GM12878 (cell line): ENCODE measurements around the gene NAA30. TPM values are rescaled to one million over a fixed set of nuclear protein-coding genes. Genes with fewer than 3 reads are reported as not detected.

Source experiments
- ATAC-seq: fragments of 200-7000 bp; cut with Tn5 transposase; 3 replicates; pipeline ENCODE4 v1.9.1; 2020; ENCODE audit warnings: mild to moderate bottlenecking, moderate library complexity
- BruUV-seq: library from RNA; stranded (reverse); fragments of 400-500 nt; replicated peaks from 2 replicates; lab custom pipeline; 2021; lab: Mats Ljungman, UMichigan
- CTCF ChIA-PET: fragments of 300-600 bp; sonication (Branson Sonifier 250); formaldehyde crosslinking; extraction: SDS; loops from one replicate; lab custom pipeline; 2021; ENCODE audit warnings: inconsistent platforms; lab: Yijun Ruan, JAX
- POLR2A ChIA-PET: fragments of 350-600 bp; formaldehyde crosslinking; extraction: SDS; loops from one replicate; lab custom pipeline; 2021; ENCODE audit warnings: inconsistent platforms; lab: Charles Lee
- RAD21 ChIA-PET: fragments of 300-600 bp; sonication (Branson Sonifier 250); formaldehyde crosslinking; loops from one replicate; lab custom pipeline; 2023; ENCODE audit warnings: antibody characterized with exemption; ENCODE audit not compliant: unreplicated experiment; lab: Charles Lee
- SMC1A ChIA-PET: fragments of 300-600 bp; sonication (Branson Sonifier 250); formaldehyde crosslinking; loops from one replicate; lab custom pipeline; 2023; ENCODE audit not compliant: unreplicated experiment, uncharacterized antibody; lab: Charles Lee
- DNase-seq: peaks from one replicate; pipeline ENCODE4 v3.0.0-alpha.2; 2011; ENCODE audit warnings: low read depth, low spot score
- FAIRE-seq: peaks from 3 replicates; lab custom pipeline; 2011; peaks lifted over from hg19 to GRCh38; lab: Jason Lieb, UNC
- H2AFZ ChIP-seq: 2 replicates; pipeline ENCODE4 v1.6.0; 2011; ENCODE audit warnings: low read depth, low read length, control low read depth; ENCODE audit not compliant: control insufficient read depth
- H3K27ac ChIP-seq: 2 replicates; pipeline ENCODE4 v1.5.1; 2011; ENCODE audit warnings: control low read depth; ENCODE audit not compliant: control insufficient read depth, insufficient read depth
- H3K27me3 ChIP-seq, 2 experiments: replicated peaks in 1 of 2; 2 replicates each; pipeline versions ENCODE4 v1.6.0 to v1.6.1; 2011; ENCODE audit warnings: low read length in 1 of 2; ENCODE audit not compliant: control insufficient read depth in 2 of 2, insufficient read depth in 2 of 2
- H3K36me3 ChIP-seq, 2 experiments: 2 replicates each; pipeline ENCODE4 v1.5.1; 2011; ENCODE audit warnings: low read length in 1 of 2; ENCODE audit not compliant: control insufficient read depth in 2 of 2, insufficient read depth in 2 of 2
- H3K4me1 ChIP-seq: 2 replicates; pipeline ENCODE4 v1.6.1; 2011; ENCODE audit warnings: mild to moderate bottlenecking, low read length, moderate library complexity, mixed read lengths; ENCODE audit not compliant: control insufficient read depth, insufficient read depth
- H3K4me2 ChIP-seq: 2 replicates; pipeline ENCODE4 v1.6.0; 2011; ENCODE audit warnings: control low read depth; ENCODE audit not compliant: control insufficient read depth, insufficient read depth
- H3K4me3 ChIP-seq: fragments of 200-600 bp; sonication (generic); 2 replicates; pipeline ENCODE4 v1.5.1; 2016
- H3K79me2 ChIP-seq: 2 replicates; pipeline ENCODE4 v1.6.0; 2011; ENCODE audit warnings: low read length; ENCODE audit not compliant: control insufficient read depth, insufficient read depth
- H3K9ac ChIP-seq: 2 replicates; pipeline ENCODE4 v1.8.0; 2011; ENCODE audit warnings: low read length, control low read depth, mixed read lengths; ENCODE audit not compliant: control insufficient read depth, insufficient read depth
- H3K9me3 ChIP-seq: replicated peaks from 3 replicates; pipeline ENCODE4 v1.5.1; 2011; ENCODE audit warnings: mild to moderate bottlenecking, low read length; ENCODE audit not compliant: control insufficient read depth, insufficient read depth
- H4K20me1 ChIP-seq: 2 replicates; pipeline ENCODE4 v1.6.0; 2011; ENCODE audit not compliant: control insufficient read depth, insufficient read depth
- BCL11A ChIP-seq: IDR thresholded peaks from 2 replicates; pipeline ENCODE4 v1.6.1; 2011; ENCODE audit warnings: low read depth, low read length
- CBFB ChIP-seq: IDR thresholded peaks from 2 replicates; pipeline ENCODE4 v1.6.1; 2016; ENCODE audit warnings: antibody characterized with exemption, low read depth
- MTA2 ChIP-seq: fragments of 450-650 bp; IDR thresholded peaks from 2 replicates; pipeline ENCODE4 v1.6.1; 2016; ENCODE audit warnings: low read depth, mild to moderate bottlenecking, moderate library complexity
- NFIC ChIP-seq: IDR thresholded peaks from 2 replicates; pipeline ENCODE4 v1.6.1; 2012; ENCODE audit warnings: low read depth, mild to moderate bottlenecking, inconsistent platforms, low read length, moderate library complexity
- NR2C1 ChIP-seq: fragments of 450-650 bp; IDR thresholded peaks from 2 replicates; pipeline ENCODE4 v1.6.1; 2017; ENCODE audit warnings: antibody characterized with exemption, mild to moderate bottlenecking, moderate library complexity
- NRF1 ChIP-seq: conservative IDR thresholded peaks from 2 replicates; pipeline ENCODE4 v1.6.1; 2011; ENCODE audit warnings: mild to moderate bottlenecking, low read depth, low read length, improper control_type of control experiment
- POU2F2 ChIP-seq: IDR thresholded peaks from 3 replicates; pipeline ENCODE4 v1.6.1; 2011; ENCODE audit warnings: low read depth, mild to moderate bottlenecking, low read length, borderline replicate concordance
- RB1 ChIP-seq: fragments of 450-650 bp; formaldehyde crosslinking; IDR thresholded peaks from 2 replicates; pipeline ENCODE4 v1.6.1; 2017; ENCODE audit warnings: mild to moderate bottlenecking, borderline replicate concordance
- SREBF1 ChIP-seq: IDR thresholded peaks from 2 replicates; pipeline ENCODE4 v1.6.1; 2012; ENCODE audit warnings: mild to moderate bottlenecking, low read length
- ZNF207 ChIP-seq: fragments of 450-650 bp; IDR thresholded peaks from 2 replicates; pipeline ENCODE4 v1.6.1; 2014; ENCODE audit warnings: antibody characterized with exemption, mild to moderate bottlenecking, borderline replicate concordance
- WGBS: methylation state at CpG from one replicate; pipeline ENCODE4 v1.1.6; 2016; ENCODE audit warnings: low lambda C conversion rate; ENCODE audit not compliant: insufficient replicate concordance, insufficient coverage; ENCODE audit errors: missing lambda C conversion rate; 5-methylcytosine and 5-hydroxymethylcytosine counted together
- in situ Hi-C: fragments of 300-500 bp; cut with MboI; formaldehyde crosslinking; loops from 9 replicates; pipeline ENCODE4 v1.14.3; 2018; ENCODE audit warnings: mixed read lengths
- intact Hi-C: fragments of 100-400 bp; cut with micrococcal nuclease; formaldehyde crosslinking; loops from one replicate; pipeline ENCODE4 v1.14.2; 2022; ENCODE audit not compliant: unreplicated experiment
- polyA plus RNA-seq, 11 experiments: library from polyadenylated mRNA; depleted of rRNA in 4 of 11; unstranded in 6 of 11; stranded (reverse) in 5 of 11; fragments of >200 nt; fragmentation: Nextera tagmentation in 4 of 11; fragmentation: Illumina TruSeq in 1 of 11; extraction: Ambion mirVana in 4 of 11; extraction: Trizol in 1 of 11; gene quantifications; 1 replicate in 1 of 11; 2 replicates in 10 of 11; pipeline versions ENCODE4 v1.2.1 to v1.2.3, GENCODE V29; 2011 to 2016; ENCODE audit warnings: inconsistent platforms in 2 of 11, missing spikeins in 2 of 11, low read depth in 1 of 11
- total RNA-seq, 4 experiments: library from RNA; depleted of rRNA in 3 of 4; stranded (reverse); fragments of >200 nt in 3 of 4; fragmentation: Illumina TruSeq in 1 of 4; extraction: Trizol in 1 of 4; gene quantifications; 2 replicates each; pipeline versions ENCODE4 v1.2.1 to v1.2.3, GENCODE V29; 2013 to 2021
- TF ChIP-seq, protein P1 (sequence below): IDR thresholded peaks from 2 replicates; pipeline ENCODE4 v1.6.1; 2012; ENCODE audit warnings: improper control_type of control experiment, low read depth, low read length; ENCODE audit not compliant: insufficient replicate concordance

Gene NAA30
- total and polyA plus RNA-seq, 10 of the 15 experiments (the other 5 are each of a cell fraction or from before 2014, with no cell fraction given) = 4.5 to 15.6 (median 10.5) TPM

- H3K27ac ChIP-seq = no peak overlapping the region
- FAIRE-seq = no peak
- no TSS peak for BruUV-seq
Observed at GRCh38 chr14:57345106-57345505, 45.3 kb upstream of the NAA30 start.

More at GRCh38 chr14:57345106-57345505, 45.3 kb upstream of the NAA30 start:
- H3K36me3 ChIP-seq = no peaks in the 10 kb centered on the region
- H3K9ac ChIP-seq = no peak overlapping the region
- WGBS = 44% methylated on average over 9 of the region's 9 CpGs
- H4K20me1 ChIP-seq = no peaks in the 10 kb centered on the region
- TF ChIP-seq NFIC (no peak), SREBF1 (no peak), MTA2 (no peak), ZNF207 (no peak), BCL11A (no peak), CBFB (no peak), RB1 (no peak), POU2F2 (no peak), NRF1 (no peak), NR2C1 (no peak)
- TF ChIP-seq, protein P1, sequence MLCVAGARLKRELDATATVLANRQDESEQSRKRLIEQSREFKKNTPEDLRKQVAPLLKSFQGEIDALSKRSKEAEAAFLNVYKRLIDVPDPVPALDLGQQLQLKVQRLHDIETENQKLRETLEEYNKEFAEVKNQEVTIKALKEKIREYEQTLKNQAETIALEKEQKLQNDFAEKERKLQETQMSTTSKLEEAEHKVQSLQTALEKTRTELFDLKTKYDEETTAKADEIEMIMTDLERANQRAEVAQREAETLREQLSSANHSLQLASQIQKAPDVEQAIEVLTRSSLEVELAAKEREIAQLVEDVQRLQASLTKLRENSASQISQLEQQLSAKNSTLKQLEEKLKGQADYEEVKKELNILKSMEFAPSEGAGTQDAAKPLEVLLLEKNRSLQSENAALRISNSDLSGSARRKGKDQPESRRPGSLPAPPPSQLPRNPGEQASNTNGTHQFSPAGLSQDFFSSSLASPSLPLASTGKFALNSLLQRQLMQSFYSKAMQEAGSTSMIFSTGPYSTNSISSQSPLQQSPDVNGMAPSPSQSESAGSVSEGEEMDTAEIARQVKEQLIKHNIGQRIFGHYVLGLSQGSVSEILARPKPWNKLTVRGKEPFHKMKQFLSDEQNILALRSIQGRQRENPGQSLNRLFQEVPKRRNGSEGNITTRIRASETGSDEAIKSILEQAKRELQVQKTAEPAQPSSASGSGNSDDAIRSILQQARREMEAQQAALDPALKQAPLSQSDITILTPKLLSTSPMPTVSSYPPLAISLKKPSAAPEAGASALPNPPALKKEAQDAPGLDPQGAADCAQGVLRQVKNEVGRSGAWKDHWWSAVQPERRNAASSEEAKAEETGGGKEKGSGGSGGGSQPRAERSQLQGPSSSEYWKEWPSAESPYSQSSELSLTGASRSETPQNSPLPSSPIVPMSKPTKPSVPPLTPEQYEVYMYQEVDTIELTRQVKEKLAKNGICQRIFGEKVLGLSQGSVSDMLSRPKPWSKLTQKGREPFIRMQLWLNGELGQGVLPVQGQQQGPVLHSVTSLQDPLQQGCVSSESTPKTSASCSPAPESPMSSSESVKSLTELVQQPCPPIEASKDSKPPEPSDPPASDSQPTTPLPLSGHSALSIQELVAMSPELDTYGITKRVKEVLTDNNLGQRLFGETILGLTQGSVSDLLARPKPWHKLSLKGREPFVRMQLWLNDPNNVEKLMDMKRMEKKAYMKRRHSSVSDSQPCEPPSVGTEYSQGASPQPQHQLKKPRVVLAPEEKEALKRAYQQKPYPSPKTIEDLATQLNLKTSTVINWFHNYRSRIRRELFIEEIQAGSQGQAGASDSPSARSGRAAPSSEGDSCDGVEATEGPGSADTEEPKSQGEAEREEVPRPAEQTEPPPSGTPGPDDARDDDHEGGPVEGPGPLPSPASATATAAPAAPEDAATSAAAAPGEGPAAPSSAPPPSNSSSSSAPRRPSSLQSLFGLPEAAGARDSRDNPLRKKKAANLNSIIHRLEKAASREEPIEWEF = no peak
- intact Hi-C loops = no loop called here
- ChIA-PET SMC1A (interaction anchor here (0.6 kb wide), 1 partner anchor 49 kb away, joined by 3 read pairs; no protein-coding TSS in a partner anchor), RAD21 (no interaction called here), POLR2A (no interaction called here), CTCF (interaction anchor here (0.8 kb wide), 1 partner anchor 8 kb away, joined by 3 read pairs; no protein-coding TSS in a partner anchor)
- H3K79me2 ChIP-seq = no peaks in the 10 kb centered on the region
- ATAC-seq (no peak), DNase-seq (no peak)
- no peaks in the 10 kb centered on the region for H3K9me3 ChIP-seq
- H3K4me2 ChIP-seq = no peak overlapping the region
- no peak overlapping the region for H2AFZ ChIP-seq
- H3K27me3 ChIP-seq = no peaks in the 10 kb centered on the region
- in situ Hi-C loops = no loop called here
- no peak overlapping the region for H3K4me3 ChIP-seq
- no peaks in the 10 kb centered on the region for H3K4me1 ChIP-seq
